ENCODE measurements around the gene SSX2IP.
"Not testable (repeated sequence)": the region's sequence is repeated elsewhere in the genome, so short reads cannot be mapped to it uniquely, and the experiment has no call there.

SSX2IP gene

DNA sequence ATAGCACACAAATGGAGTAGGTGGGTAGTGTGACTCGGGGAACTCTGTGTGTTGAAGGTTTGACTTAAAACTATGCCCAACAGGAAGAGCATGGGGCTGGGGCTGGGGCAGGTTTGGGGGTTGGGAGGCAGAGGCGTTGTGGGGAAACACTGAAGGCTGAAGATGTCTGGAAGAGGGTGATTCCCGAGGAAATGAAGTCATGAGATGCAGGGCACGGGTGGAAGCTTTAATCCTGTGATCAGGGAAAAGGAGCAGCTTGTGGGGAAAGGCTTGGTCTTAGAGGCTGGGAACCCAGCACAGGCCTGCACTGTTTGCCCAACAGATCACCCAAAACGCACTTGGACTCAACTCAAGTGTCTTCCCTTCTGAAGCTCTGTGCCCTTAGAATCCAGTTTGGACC, 89.5 kb downstream of the SSX2IP start:
- Histone ChIP-seq H3K36me3 (ENCODE audit: control insufficient read depth, insufficient read depth, low read length) (no peaks in the 10 kb centered on the region), H3K27me3 (replicated peaks; ENCODE audit: control insufficient read depth, insufficient read depth, low read length) (no peaks in the 10 kb centered on the region), H3K4me3 (replicated peaks; ENCODE audit: low read depth, low read length) (no peak overlapping the region)
- TF ChIP-seq, protein P1, sequence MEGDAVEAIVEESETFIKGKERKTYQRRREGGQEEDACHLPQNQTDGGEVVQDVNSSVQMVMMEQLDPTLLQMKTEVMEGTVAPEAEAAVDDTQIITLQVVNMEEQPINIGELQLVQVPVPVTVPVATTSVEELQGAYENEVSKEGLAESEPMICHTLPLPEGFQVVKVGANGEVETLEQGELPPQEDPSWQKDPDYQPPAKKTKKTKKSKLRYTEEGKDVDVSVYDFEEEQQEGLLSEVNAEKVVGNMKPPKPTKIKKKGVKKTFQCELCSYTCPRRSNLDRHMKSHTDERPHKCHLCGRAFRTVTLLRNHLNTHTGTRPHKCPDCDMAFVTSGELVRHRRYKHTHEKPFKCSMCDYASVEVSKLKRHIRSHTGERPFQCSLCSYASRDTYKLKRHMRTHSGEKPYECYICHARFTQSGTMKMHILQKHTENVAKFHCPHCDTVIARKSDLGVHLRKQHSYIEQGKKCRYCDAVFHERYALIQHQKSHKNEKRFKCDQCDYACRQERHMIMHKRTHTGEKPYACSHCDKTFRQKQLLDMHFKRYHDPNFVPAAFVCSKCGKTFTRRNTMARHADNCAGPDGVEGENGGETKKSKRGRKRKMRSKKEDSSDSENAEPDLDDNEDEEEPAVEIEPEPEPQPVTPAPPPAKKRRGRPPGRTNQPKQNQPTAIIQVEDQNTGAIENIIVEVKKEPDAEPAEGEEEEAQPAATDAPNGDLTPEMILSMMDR (IDR thresholded peaks at IDR 0.05; ENCODE audit: insufficient read depth, low read length, poor library complexity, severe bottlenecking): no peak
- DNase-seq (ENCODE audit: extremely low read depth, insufficient read length): no peak

DNA sequence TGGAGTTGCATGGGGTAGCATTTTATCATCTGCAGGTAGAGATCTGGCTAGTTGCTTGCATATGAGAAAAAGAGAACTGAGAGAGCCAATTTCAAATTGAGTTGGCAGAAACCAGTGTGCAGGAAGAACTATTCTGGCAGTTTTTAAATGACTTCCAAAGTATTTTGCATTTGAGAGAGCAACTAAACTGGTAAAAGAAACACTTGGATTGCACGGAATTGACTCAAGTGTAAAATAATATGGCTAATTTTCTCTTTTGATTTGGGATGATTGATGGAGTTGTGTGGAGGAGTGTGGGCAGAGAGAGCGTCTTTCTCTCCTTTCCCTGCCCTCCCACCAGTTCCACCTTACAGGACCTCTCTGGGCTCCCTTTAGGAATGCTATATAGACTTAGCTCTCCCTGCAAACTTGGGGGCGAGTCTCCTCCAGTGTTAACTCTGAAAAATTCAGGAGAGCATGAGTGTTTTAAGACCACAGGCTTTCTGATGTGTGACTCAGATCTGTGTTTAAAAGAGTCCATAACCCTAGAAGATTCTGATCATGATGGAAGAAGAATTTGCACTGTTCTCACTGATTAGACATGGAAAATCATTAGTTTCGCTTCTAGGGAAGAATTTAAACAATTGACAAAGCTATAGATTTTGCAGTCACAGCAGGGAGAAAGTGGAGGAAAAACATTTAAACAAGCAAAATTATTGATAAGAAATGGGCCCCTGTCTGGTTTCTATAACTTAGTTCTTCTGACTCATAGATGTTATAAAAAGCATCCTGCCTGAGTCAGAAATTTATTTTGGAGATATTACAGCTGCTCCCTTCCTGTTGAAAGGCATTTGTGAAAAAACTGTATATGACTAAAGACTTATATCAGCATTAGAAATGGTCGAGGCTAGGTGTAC, 91.2 kb downstream of the SSX2IP start:
- H3K27me3 ChIP-seq (replicated peaks; ENCODE audit: control insufficient read depth, insufficient read depth, low read length): no peaks in the 10 kb centered on the region
- TF ChIP-seq, protein P1 (IDR thresholded peaks at IDR 0.05; ENCODE audit: insufficient read depth, low read length, poor library complexity, severe bottlenecking): no peak
- DNase-seq (ENCODE audit: extremely low read depth, insufficient read length): peak; percentile 68
- no peaks in the 10 kb centered on the region for H3K36me3 ChIP-seq (ENCODE audit: control insufficient read depth, insufficient read depth, low read length)
- peak overlapping the region; percentile 48 for H3K4me3 ChIP-seq (replicated peaks; ENCODE audit: low read depth, low read length)

DNA sequence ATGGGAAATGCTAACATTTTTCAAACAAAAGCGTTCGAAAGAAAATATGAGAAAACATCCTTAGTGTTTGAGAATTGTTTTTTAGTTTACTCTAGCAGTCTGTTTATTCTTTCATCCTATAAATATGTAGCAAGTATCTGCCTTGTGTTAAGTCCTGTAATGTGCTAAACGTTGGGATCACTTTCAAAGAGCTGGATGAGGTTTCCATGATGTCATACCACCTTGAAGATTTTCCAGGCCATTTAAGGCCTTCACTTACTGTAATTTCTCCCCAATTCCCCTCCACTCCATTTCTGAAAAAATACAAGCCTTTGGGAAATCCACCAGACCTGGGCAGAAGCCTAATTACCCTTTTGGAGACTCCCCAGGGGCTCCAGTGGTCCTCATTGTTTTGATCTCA, 91.8 kb downstream of the SSX2IP start:
- no peaks in the 10 kb centered on the region for H3K36me3 ChIP-seq (ENCODE audit: control insufficient read depth, insufficient read depth, low read length)
- no peak for DNase-seq (ENCODE audit: extremely low read depth, insufficient read length)
- no peaks in the 10 kb centered on the region for H3K27me3 ChIP-seq (replicated peaks; ENCODE audit: control insufficient read depth, insufficient read depth, low read length)
- no peak overlapping the region for H3K4me3 ChIP-seq (replicated peaks; ENCODE audit: low read depth, low read length)
- TF ChIP-seq, protein P1 (IDR thresholded peaks at IDR 0.05; ENCODE audit: insufficient read depth, low read length, poor library complexity, severe bottlenecking): no peak

- H3K27me3 ChIP-seq (replicated peaks; ENCODE audit: control insufficient read depth, insufficient read depth, low read length): no peaks in the 10 kb centered on the region
- TF ChIP-seq, protein P1 (IDR thresholded peaks at IDR 0.05; ENCODE audit: insufficient read depth, low read length, poor library complexity, severe bottlenecking): no peak
- H3K36me3 ChIP-seq (ENCODE audit: control insufficient read depth, insufficient read depth, low read length): no peaks in the 10 kb centered on the region
- no peak for DNase-seq (ENCODE audit: extremely low read depth, insufficient read length)
- H3K4me3 ChIP-seq (replicated peaks; ENCODE audit: low read depth, low read length): no peak overlapping the region
Measured at GRCh38 chr1:84597011-84597410, 93.2 kb downstream of the SSX2IP start.

- DNase-seq (ENCODE audit: extremely low read depth, insufficient read length); H3K27me3 ChIP-seq (replicated peaks; ENCODE audit: control insufficient read depth, insufficient read depth, low read length); H3K4me3 ChIP-seq (replicated peaks; ENCODE audit: low read depth, low read length); H3K36me3 ChIP-seq (ENCODE audit: control insufficient read depth, insufficient read depth, low read length): not testable (repeated sequence)
Measured at GRCh38 chr1:84594959-84595358, 95.3 kb downstream of the SSX2IP start.
